SJCRH30 (cell line): ENCODE measurements around the gene LRRC70. TPM values are rescaled to one million over a fixed set of nuclear protein-coding genes. Genes with fewer than 3 reads are reported as not detected.
"Not testable (repeated sequence)": the region's sequence is repeated elsewhere in the genome, so short reads cannot be mapped to it uniquely, and the experiment has no call there.

ENCODE experiments used
- DNase-seq, 2 experiments: peaks; one replicate each; pipeline ENCODE4 v3.0.0-alpha.2; 2015 to 2020
- H3K27ac ChIP-seq: fragments of 250-450 bp; sonication (Bioruptor Pico); 2 replicates; pipeline ENCODE4 v1.5.1; 2020; ENCODE audit warnings: mild to moderate bottlenecking, moderate library complexity
- H3K27me3 ChIP-seq: fragments of 250-450 bp; sonication (Bioruptor Pico); 2 replicates; pipeline ENCODE4 v1.5.1; 2020; ENCODE audit warnings: mild to moderate bottlenecking, moderate library complexity
- H3K36me3 ChIP-seq: fragments of 250-450 bp; sonication (Bioruptor Pico); 2 replicates; pipeline ENCODE4 v1.5.1; 2020; ENCODE audit warnings: mild to moderate bottlenecking, moderate library complexity
- H3K4me1 ChIP-seq: fragments of 250-450 bp; sonication (Bioruptor Pico); 2 replicates; pipeline ENCODE4 v1.5.1; 2020; ENCODE audit warnings: mild to moderate bottlenecking, moderate library complexity
- H3K4me3 ChIP-seq: fragments of 250-450 bp; sonication (Bioruptor Pico); 2 replicates; pipeline ENCODE4 v1.5.1; 2020; ENCODE audit warnings: mild to moderate bottlenecking, moderate library complexity
- H3K9me3 ChIP-seq: fragments of 250-450 bp; sonication (Bioruptor Pico); replicated peaks from 2 replicates; pipeline ENCODE4 v1.5.1; 2020; ENCODE audit warnings: mild to moderate bottlenecking, moderate library complexity
- total RNA-seq: library from RNA; depleted of rRNA; stranded (reverse); fragments of >200 nt; shearing (Covaris generic); gene quantifications from 2 replicates; pipeline ENCODE4 v1.2.3, GENCODE V29; 2014

Gene LRRC70
- total RNA-seq, 1 experiment from 2014 or later: 0.81 TPM

DNA sequence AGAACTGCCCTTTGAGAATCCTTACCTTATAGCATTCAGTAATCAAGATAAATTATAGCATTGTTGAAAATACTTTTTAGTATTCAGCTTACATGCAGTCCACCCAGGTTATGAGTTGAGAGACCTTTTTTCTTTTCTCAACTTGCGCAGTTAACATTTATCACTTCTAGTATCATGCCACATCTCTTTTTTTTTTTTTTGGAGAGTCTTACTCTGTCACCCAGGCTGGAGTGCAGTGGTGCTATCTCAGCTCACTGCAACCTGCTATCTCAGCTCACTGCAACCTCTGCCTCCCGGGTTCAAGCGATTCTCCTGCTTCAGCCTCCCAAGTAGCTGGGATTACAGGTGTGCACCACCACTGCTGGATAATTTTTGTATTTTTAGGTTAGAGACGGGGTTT lies 29.0 kb downstream of the LRRC70 start:
- Histone ChIP-seq H3K27ac (no peak overlapping the region), H3K4me3 (no peak overlapping the region), H3K36me3 (peaks cover 2% of the 10 kb centered on the region; the same call in 1 of the 2 replicates), H3K9me3 (no peaks in the 10 kb centered on the region), H3K4me1 (no peaks in the 10 kb centered on the region), H3K27me3 (no peaks in the 10 kb centered on the region)
- no peak for DNase-seq

- Histone ChIP-seq H3K36me3 (no peaks in the 10 kb centered on the region), H3K4me1 (no peaks in the 10 kb centered on the region)
- no peak for DNase-seq
These were observed 30.2 kb downstream of the LRRC70 start for GRCh38 chr5:62608529-62609511.

DNA sequence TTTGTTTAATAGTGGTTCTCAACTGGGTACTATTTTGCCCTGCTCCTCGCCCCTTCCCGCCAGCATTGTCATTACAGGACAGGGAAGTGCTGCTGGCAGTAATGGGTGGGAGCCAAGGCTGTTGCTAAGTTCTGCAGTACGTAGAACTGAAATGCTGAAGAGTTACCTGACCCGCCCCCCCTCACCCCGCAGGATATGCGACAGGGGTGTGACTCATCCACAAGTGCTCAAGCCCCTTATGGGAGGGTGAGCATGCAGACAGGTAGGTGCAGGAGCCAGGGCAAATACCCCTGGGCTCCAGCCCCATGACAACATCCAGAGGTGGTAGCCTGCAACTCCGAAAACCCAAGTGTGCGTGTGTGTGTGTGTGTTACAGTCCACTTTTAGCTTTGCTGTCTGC lies 35.7 kb downstream of the LRRC70 start:
- H3K27ac ChIP-seq: no peak overlapping the region
- H3K4me1 ChIP-seq: no peaks in the 10 kb centered on the region
- no peak for DNase-seq
- no peaks in the 10 kb centered on the region for H3K27me3 ChIP-seq
- H3K36me3 ChIP-seq: peaks cover 3% of the 10 kb centered on the region
- no peak overlapping the region for H3K4me3 ChIP-seq
- H3K9me3 ChIP-seq: no peaks in the 10 kb centered on the region

More at GRCh38 chr5:62608529-62609511, 30.2 kb downstream of the LRRC70 start:
- Histone ChIP-seq H3K27me3 (no peaks in the 10 kb centered on the region), H3K4me3 (no peak overlapping the region), H3K27ac (no peak overlapping the region), H3K9me3 (no peaks in the 10 kb centered on the region)

DNA sequence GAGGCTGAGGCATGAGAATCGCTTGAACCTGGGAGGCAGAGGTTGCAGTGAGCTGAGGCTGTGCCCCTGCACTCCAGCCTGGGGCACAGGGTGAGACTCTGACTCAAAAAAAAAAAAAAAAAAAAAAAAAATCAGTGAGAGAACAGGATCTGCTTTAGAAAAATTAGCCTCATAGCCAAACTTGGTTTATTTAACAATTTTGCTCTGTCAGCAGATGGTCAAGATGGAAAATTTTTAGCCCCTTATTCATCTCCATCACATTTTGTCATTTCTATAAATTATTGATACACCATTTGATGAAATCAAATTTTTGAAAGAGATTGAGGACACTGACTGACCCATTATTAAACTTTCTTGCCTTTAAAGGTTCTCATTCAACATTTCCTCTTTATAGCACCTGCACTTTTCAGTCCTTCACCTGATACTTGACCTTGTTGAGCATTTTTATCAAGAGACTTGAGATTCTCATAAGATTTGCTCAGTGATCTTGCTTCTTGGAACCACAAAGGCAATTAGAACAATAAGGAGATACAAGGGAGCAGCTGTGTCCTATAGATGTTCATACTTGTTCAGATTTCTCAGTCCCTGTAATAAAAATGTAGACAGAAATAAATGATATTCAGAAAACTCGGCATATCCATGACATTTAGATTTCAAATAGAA lies 38.1 kb downstream of the LRRC70 start:
- Histone ChIP-seq H3K27ac (no peak overlapping the region), H3K27me3 (no peaks in the 10 kb centered on the region), H3K4me3 (no peak overlapping the region), H3K36me3 (peaks cover 3% of the 10 kb centered on the region), H3K9me3 (no peaks in the 10 kb centered on the region), H3K4me1 (no peaks in the 10 kb centered on the region)
- DNase-seq: no peak

GRCh38 chr5:62617943-62618342 lies 39.3 kb downstream of the LRRC70 start:
- no peak overlapping the region for H3K4me3 ChIP-seq
- no peaks in the 10 kb centered on the region for H3K4me1 ChIP-seq
- H3K9me3 ChIP-seq: no peaks in the 10 kb centered on the region
- no peak overlapping the region for H3K27ac ChIP-seq
- peaks cover 3% of the 10 kb centered on the region for H3K36me3 ChIP-seq
- DNase-seq: no peak
- H3K27me3 ChIP-seq: no peaks in the 10 kb centered on the region

- Histone ChIP-seq H3K27ac (no peak overlapping the region), H3K4me3 (no peak overlapping the region), H3K27me3 (no peaks in the 10 kb centered on the region), H3K4me1 (no peaks in the 10 kb centered on the region), H3K9me3 (no peaks in the 10 kb centered on the region), H3K36me3 (peaks cover 2% of the 10 kb centered on the region; the same call in 1 of the 2 replicates)
- DNase-seq: no peak
These were observed 42.1 kb downstream of the LRRC70 start for GRCh38 chr5:62620761-62621160.

DNA sequence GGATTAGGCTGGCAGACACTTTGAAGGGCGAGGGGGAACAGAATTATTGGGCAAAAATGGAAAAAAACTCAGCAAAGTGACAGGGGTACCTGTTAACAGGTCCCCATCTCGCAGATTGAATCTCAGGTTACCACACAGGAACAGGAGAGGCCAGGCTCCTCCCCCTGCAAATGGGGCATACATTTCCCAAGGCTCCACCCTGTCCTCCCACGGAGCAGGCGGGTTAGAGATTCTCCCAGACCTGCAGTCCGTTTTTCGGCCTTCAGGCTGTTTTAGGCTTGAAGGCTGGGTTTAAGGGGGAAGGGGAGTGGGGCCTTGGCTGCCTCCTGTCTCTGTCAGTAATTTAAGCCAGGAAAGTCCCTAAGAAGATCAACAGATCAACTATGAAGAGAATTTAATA lies 42.7 kb downstream of the LRRC70 start:
- no peak for DNase-seq
- Histone ChIP-seq H3K36me3 (peaks cover 2% of the 10 kb centered on the region; the same call in 1 of the 2 replicates), H3K4me1 (no peaks in the 10 kb centered on the region), H3K4me3 (no peak overlapping the region), H3K9me3 (no peaks in the 10 kb centered on the region), H3K27ac (no peak overlapping the region), H3K27me3 (no peaks in the 10 kb centered on the region)

DNA sequence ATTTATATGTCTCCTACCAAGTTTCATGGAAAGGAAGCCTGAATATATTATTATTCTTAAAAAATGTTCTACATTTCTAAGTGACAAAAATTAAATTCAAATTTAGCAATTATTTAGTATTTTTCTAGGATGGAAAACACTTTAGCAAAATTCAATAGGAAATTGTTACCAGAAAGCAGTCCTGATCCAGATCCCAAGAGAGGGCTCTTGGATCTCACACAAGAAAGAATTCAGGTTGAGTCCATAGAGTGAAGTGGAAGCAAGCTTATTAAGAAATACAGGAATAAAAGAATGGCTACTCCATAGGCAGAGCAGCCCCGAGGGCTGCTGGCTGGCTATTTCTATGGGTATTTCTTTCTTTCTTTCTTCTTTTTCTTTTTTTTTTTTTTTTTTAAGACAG lies 44.7 kb downstream of the LRRC70 start:
- H3K27ac ChIP-seq: no peak overlapping the region
- no peaks in the 10 kb centered on the region for H3K9me3 ChIP-seq
- peaks cover 2% of the 10 kb centered on the region; the same call in 1 of the 2 replicates for H3K36me3 ChIP-seq
- H3K27me3 ChIP-seq: no peaks in the 10 kb centered on the region
- no peaks in the 10 kb centered on the region for H3K4me1 ChIP-seq
- DNase-seq: no peak
- no peak overlapping the region for H3K4me3 ChIP-seq

- not testable (repeated sequence) for H3K9me3 ChIP-seq, DNase-seq, H3K4me1 ChIP-seq, H3K27ac ChIP-seq, H3K4me3 ChIP-seq, H3K27me3 ChIP-seq
- H3K36me3 ChIP-seq: peaks cover 11% of the 10 kb centered on the region
These were observed 45.8 kb downstream of the LRRC70 start for GRCh38 chr5:62624436-62624835.

DNA sequence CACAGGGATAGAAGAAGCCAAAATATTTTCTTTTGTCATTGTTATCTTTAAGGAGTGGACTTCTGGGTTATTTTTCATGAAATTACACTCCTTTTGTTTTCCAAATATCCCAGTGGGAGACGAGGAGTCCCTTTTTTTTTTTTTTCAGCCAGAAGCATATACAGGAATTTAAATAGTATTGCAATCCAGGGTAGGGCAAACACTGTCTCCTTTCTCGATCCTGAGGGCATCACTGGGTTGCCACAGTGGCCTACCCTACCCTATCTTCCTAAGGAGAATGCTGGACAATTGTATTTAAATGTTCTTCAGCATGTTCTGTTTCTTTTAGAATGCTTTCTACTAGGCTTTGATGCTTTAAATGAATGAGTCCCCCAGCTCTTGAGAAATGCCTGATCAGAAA lies 47.9 kb downstream of the LRRC70 start:
- DNase-seq: no peak
- Histone ChIP-seq H3K4me3 (no peak overlapping the region), H3K36me3 (peaks cover 17% of the 10 kb centered on the region), H3K27ac (no peak overlapping the region), H3K4me1 (no peaks in the 10 kb centered on the region), H3K9me3 (no peaks in the 10 kb centered on the region), H3K27me3 (no peaks in the 10 kb centered on the region)

DNA sequence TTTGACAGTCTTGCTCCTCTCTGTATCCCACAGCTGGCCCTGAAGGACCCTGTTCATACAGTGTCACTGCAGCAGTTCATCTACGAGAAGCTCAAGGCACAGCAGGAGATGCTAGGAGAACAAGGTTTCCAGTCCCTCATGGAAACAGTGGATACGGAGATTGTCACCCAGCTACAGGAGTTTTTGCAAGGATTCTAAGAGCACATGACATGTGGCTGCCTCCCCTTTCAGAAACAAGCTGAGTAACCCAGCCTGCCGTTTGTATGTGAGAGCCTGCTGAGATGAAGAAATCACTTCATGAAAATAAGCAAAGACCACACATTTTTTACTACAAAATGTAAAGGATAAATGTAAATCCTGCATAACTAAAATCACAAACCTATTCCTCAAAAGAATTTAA lies 48.5 kb downstream of the LRRC70 start:
- H3K9me3 ChIP-seq: no peaks in the 10 kb centered on the region
- peaks cover 17% of the 10 kb centered on the region for H3K36me3 ChIP-seq
- no peak for DNase-seq

DNA sequence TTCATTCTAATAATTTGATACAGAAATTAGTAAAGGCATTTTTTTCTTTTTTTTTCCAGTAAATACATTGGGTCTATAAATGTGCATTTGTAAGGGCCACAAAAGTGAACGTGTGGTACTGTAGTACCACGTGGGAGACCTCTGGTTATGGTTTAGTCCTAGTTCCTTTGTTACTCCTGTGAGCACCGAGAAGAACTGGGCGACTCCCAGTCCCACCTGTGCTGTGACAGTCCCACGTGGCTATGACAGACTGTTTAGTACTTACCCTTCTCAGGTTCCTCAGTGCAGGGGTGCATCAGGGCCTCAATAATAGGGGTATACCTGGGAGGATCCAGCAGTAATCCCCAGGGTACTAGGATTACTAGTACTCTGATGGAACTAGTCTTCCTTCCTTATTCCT lies 49.3 kb downstream of the LRRC70 start:
- Histone ChIP-seq H3K4me3 (no peak overlapping the region), H3K27ac (no peak overlapping the region), H3K36me3 (peaks cover 17% of the 10 kb centered on the region), H3K27me3 (no peaks in the 10 kb centered on the region), H3K4me1 (no peaks in the 10 kb centered on the region), H3K9me3 (no peaks in the 10 kb centered on the region)
- no peak for DNase-seq

More for the DNA sequence above, 48.5 kb downstream of the LRRC70 start:
- no peak overlapping the region for H3K27ac ChIP-seq
- H3K4me1 ChIP-seq: no peaks in the 10 kb centered on the region
- H3K27me3 ChIP-seq: no peaks in the 10 kb centered on the region
- H3K4me3 ChIP-seq: no peak overlapping the region
